ENCODE data around the gene KCNJ3.

The KCNJ3 gene

GRCh38 chr2:154707994-154708575 is 9.6 kb downstream of the KCNJ3 start:
- no peak for DNase-seq (ENCODE audit: low spot score)

DNA sequence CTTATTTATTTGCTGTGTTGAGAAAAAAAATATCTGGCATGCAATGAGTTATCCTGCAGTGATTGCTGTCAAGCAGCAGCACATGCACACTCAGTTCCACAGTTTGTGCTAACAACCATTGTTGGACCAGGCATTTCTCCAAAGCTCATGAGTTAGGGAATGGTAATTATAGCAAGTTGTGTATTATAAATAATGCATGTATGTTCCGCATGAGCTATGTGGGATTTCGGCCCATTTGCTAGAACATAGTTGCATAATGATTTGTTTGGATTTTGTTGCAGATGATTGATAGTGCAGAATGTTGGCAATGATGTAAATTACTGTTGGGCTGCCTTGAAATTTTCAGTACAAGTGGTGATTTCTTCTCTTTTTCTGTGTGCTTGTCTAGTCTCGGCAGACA is 10.7 kb downstream of the KCNJ3 start:
- no peak for DNase-seq (ENCODE audit: low spot score)

DNA sequence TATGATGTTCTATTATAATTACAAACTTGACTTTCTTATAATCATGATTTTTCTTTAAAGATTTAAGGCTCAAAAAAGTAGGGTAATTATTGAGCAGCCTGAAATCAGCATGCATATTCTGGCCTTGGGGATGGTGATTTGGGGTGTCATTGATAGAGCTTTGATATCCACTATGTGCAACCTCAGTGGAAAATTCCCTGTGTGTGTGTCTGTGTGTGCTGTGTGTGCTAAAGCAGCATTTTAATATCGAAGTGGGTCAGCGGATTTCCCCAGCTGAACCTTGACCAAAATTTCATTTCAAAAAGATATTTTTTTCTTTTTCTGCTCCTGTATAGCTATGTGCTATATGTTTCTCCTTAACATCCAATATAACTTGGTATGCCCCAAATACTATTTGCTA is 11.6 kb downstream of the KCNJ3 start:
- DNase-seq (ENCODE audit: low spot score), result no peak

- no peak for DNase-seq (ENCODE audit: low spot score)
These were observed 12.2 kb downstream of the KCNJ3 start for GRCh38 chr2:154710685-154711084.

DNA sequence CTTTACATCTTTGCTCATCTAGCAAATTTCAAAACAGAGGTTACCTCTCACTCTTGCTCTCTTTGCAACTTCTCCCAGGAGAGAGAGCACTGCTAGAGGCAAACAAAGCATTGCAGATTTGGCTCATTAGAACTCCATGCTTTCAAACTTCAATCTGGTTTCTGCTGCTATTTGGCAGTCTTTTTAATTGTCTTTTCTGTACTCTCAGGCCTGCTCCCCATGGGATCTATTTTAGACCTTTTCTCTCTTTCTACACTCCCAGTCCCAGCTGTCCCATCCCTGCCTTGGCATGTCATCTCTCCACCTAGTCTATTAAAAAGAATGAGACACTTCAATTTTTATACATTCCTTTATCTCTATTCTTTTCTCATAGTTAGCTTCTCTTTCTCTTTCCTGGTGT is 15.2 kb downstream of the KCNJ3 start:
- no peak for DNase-seq (ENCODE audit: low spot score)

- DNase-seq (ENCODE audit: low spot score), result no peak
These were observed 22.2 kb downstream of the KCNJ3 start for GRCh38 chr2:154720651-154721050.

DNA sequence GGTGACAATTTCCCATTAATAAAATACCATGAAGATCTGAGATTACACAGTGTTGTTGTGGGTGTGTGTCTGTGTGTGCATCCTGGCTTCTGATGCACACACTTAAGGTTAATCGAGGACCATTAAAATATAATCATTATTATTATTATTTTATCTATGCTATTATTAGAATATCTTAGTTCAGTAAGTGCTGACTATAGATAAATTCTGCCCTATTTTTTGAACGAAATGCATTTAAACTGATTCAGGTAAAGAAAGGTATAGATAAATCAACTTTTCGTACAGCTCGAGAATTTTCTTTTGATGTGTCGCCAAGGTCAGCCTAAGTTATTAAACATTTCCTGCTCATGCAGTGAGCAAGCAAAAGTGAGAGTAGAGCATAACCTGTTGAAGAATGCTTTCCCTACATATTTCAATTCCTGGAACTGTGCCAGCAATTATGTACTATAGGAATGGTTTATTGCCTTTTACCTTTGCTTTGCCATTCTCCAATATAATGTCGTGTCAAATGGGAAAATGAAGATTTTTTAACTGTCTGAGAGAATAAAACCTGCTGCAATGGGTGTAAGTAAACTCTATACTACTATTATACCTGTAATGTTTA is 25.8 kb downstream of the KCNJ3 start:
- no peak for DNase-seq (ENCODE audit: low spot score)

- no peak for DNase-seq (ENCODE audit: low spot score)
These were observed 41.9 kb downstream of the KCNJ3 start for GRCh38 chr2:154740361-154740760.

- DNase-seq (ENCODE audit: low spot score), result no peak
These were observed 60.4 kb downstream of the KCNJ3 start for GRCh38 chr2:154758871-154759270.

GRCh38 chr2:154762638-154763037 is 64.1 kb downstream of the KCNJ3 start:
- DNase-seq (ENCODE audit: low spot score), result no peak

- DNase-seq (ENCODE audit: low spot score), result no peak
These were observed 73.3 kb downstream of the KCNJ3 start for GRCh38 chr2:154771664-154772284.

- DNase-seq (ENCODE audit: low spot score), result no peak
These were observed 78.3 kb downstream of the KCNJ3 start for GRCh38 chr2:154776825-154777224.

DNA sequence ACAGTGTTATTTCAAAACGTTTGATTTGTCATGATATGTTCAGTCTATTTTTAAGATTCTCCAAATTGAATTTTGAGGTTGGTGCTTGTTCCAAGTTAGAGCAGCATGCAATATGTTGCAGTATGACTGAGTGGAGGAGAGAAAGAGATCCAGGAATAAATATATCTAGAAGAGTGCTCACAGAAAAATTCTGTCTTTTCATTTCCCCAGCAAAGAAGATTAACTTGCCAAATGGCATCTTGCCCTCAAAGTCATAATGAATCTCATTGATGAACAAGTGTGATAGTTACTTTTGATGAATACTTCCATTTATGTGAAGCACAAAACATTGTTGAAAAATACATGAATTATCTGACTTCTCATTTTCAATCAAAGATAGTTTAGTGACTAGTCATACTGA is 95.9 kb downstream of the KCNJ3 start:
- DNase-seq (ENCODE audit: low spot score), result no peak

DNA sequence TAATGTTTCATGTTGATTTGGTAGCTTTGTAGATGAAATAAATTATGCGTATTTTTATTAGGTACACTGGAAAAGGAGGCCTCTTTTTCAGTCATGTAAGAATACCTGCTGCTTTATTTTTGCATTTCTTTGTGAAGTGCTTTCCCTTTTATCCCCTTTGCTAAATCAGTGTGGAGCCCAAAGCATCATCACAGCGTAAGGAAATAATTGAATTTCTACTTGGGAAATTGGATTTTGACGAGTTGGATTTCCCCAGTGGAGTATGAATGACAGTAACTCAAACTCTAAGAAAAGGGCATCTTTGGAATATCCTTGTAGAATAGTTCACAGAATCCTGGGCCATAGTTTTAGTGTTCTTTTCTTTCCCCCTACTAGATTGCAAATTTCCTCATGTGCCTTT is 97.2 kb downstream of the KCNJ3 start:
- no peak for DNase-seq (ENCODE audit: low spot score)

GRCh38 chr2:154804451-154804850 is 106.0 kb downstream of the KCNJ3 start:
- no peak for DNase-seq (ENCODE audit: low spot score)

DNA sequence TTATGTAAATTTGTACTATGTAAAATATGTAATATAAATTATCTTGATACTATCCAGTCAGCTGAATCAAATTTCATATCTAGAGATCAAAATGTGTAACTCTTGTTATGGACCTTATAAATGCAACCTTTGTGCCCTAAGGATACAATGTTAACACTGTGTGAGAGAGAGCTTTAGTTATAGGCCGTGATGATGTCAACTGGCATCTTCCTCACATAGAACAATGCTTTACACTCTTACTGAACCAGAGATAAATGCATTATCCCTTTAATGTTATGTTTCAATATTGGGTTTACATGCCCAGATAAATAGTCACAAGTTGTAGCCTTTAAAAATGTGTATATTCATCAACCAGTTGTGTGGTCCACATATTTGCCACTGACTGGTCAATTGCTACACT is 115.1 kb downstream of the KCNJ3 start:
- DNase-seq (ENCODE audit: low spot score), result no peak

DNA sequence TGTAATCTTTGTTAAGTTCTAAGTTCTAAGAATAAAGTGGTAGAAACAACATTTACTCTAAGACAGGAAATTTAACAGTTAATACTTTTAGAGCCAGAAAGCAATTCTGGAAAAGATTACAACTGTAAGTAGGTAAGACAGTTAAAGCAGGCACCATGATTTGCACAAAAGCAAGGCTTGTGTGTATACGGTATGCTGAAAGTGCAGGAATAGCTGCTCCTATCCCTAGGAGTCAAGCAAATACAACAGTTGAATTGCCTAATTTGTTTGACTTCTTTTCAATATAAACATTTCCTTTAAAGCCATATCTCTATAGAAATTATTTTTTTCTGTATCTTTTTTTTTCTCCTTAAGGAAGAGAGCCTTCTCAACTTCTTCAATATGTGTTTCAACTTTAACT is 116.4 kb downstream of the KCNJ3 start:
- no peak for DNase-seq (ENCODE audit: low spot score)

- DNase-seq (ENCODE audit: low spot score), result no peak
These were observed 126.9 kb downstream of the KCNJ3 start for GRCh38 chr2:154825358-154825757.

DNA sequence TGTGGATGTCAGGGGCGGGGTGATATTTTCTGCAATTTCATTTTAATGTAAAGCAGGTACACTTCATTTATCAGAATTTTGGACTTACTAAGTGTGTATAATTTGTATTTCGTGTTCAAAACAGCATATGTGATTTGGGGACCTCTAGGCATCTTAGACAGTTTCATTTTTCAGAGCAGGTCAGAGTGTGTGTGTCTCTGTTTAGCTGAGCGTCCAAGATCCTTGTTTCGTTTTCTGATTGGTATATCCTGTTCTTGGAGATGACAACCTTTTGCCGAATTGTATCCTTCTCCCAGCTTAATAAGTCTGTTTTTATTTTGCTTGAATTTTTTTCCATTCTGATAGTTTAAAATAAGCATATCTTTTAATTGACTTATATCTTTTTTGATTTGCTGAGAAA is 128.3 kb downstream of the KCNJ3 start:
- DNase-seq (ENCODE audit: low spot score), result no peak

DNA sequence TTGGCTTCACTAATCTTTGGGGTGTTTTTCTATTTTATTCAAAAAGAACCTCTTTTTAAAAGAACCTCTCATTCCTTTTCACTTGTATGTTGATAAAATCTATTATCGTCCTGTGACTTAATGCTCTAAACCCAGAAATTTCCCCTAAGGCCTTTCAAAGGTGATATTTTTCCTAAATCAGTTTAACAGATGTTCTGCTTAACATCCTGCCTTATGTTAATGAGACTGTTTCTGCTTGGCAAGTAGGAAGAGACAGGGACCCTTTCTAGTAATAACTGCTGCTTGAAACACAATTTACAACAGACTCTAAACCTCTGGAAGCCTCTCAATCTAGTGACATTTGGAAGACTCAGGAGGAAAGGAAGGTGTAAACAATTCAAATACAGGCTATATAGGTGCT is 128.8 kb downstream of the KCNJ3 start:
- no peak for DNase-seq (ENCODE audit: low spot score)

GRCh38 chr2:154832711-154833110 is 134.2 kb downstream of the KCNJ3 start:
- DNase-seq (ENCODE audit: low spot score), result no peak

DNA sequence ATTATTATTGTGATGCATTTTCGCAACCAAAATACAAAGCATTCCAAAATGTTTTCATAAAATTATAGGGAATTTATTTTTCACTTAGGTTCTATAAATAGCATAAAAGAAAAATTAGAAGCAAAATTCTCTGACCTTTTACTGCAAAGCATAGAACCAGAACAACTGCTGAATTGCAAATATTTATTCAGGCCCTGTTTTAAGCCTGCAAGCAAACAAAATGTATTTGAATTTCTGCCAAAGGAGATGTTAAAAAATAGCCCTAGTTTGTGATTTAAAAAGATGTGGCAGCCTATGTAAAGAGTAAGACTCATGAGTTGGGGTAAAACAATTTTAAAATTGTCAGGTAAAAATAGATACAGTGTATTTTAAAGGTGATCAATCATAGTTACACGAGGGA is 138.1 kb downstream of the KCNJ3 start:
- DNase-seq (ENCODE audit: low spot score), result no peak

GRCh38 chr2:154837035-154837434 is 138.5 kb downstream of the KCNJ3 start:
- DNase-seq (ENCODE audit: low spot score), result no peak

- no peak for DNase-seq (ENCODE audit: low spot score)
These were observed 146.0 kb downstream of the KCNJ3 start for GRCh38 chr2:154844513-154844912.

Data from CD4-positive, alpha-beta T cell treated with Interleukin-15 for 4 hours (primary cell).